ENCODE measurements around the gene TJP1.
"Not testable (repeated sequence)": the region's sequence is repeated elsewhere in the genome, so short reads cannot be mapped to it uniquely, and the experiment has no call there.

TJP1 gene

GRCh38 chr15:29799859-29800258 lies 22.4 kb downstream of the TJP1 start:
- DNase-seq (ENCODE audit: low read depth) = no peak

- no peak for DNase-seq (ENCODE audit: low read depth)
Observed at GRCh38 chr15:29795610-29796009, 26.7 kb downstream of the TJP1 start.

- DNase-seq (ENCODE audit: low read depth) = no peak
Observed at GRCh38 chr15:29792426-29793159, 29.7 kb downstream of the TJP1 start.

GRCh38 chr15:29790607-29791006 lies 31.7 kb downstream of the TJP1 start:
- no peak for DNase-seq (ENCODE audit: low read depth)

GRCh38 chr15:29789871-29790270 lies 32.4 kb downstream of the TJP1 start:
- no peak for DNase-seq (ENCODE audit: low read depth)

- no peak for DNase-seq (ENCODE audit: low read depth)
Observed at GRCh38 chr15:29788433-29789034, 33.7 kb downstream of the TJP1 start.

GRCh38 chr15:29787767-29788166 lies 34.5 kb downstream of the TJP1 start:
- no peak for DNase-seq (ENCODE audit: low read depth)

GRCh38 chr15:29785642-29786041 lies 36.6 kb downstream of the TJP1 start:
- DNase-seq (ENCODE audit: low read depth) = no peak

- no peak for DNase-seq (ENCODE audit: low read depth)
Observed at GRCh38 chr15:29785136-29785535, 37.1 kb downstream of the TJP1 start.

- DNase-seq (ENCODE audit: low read depth) = no peak
Observed at GRCh38 chr15:29784413-29784812, 37.9 kb downstream of the TJP1 start.

- DNase-seq (ENCODE audit: low read depth) = not testable (repeated sequence)
Observed at GRCh38 chr15:29782816-29783215, 39.5 kb downstream of the TJP1 start.

- DNase-seq (ENCODE audit: low read depth) = no peak
Observed at GRCh38 chr15:29778382-29778781, 43.9 kb downstream of the TJP1 start.

- no peak for DNase-seq (ENCODE audit: low read depth)
Observed at GRCh38 chr15:29776859-29777258, 45.4 kb downstream of the TJP1 start.

GRCh38 chr15:29774900-29775299 lies 47.4 kb downstream of the TJP1 start:
- DNase-seq (ENCODE audit: low read depth) = no peak

GRCh38 chr15:29773816-29774215 lies 48.5 kb downstream of the TJP1 start:
- DNase-seq (ENCODE audit: low read depth) = no peak

GRCh38 chr15:29773000-29773399 lies 49.3 kb downstream of the TJP1 start:
- DNase-seq (ENCODE audit: low read depth) = no peak

GRCh38 chr15:29770796-29771195 lies 51.5 kb downstream of the TJP1 start:
- DNase-seq (ENCODE audit: low read depth) = no peak

- DNase-seq (ENCODE audit: low read depth) = no peak
Observed at GRCh38 chr15:29765898-29766527, 56.3 kb downstream of the TJP1 start.

- no peak for DNase-seq (ENCODE audit: low read depth)
Observed at GRCh38 chr15:29765234-29765841, 56.9 kb downstream of the TJP1 start.

- no peak for DNase-seq (ENCODE audit: low read depth)
Observed at GRCh38 chr15:29759596-29759995, 62.7 kb downstream of the TJP1 start.

- DNase-seq (ENCODE audit: low read depth) = no peak
Observed at GRCh38 chr15:29756358-29757267, 65.7 kb downstream of the TJP1 start.

- DNase-seq (ENCODE audit: low read depth) = not testable (repeated sequence)
Observed at GRCh38 chr15:29754009-29754408, 68.3 kb downstream of the TJP1 start.

Data from stimulated activated CD8-positive, alpha-beta memory T cell treated with anti-CD3 and anti-CD28 coated beads, Interleukin-15, amount 100 ng/mL, for 24 hours (primary cell).